GM10847 (cell line): ENCODE data around the gene SCD5.

Experiments
- POLR2A ChIP-seq: IDR thresholded peaks from 2 replicates; pipeline ENCODE4 v1.6.1; 2011; ENCODE audit not compliant: insufficient read length; ENCODE audit errors: extremely low read depth

SCD5 gene

GRCh38 chr4:82696117-82696860 lies 102.3 kb downstream of the SCD5 start:
- TF ChIP-seq POLR2A = no peak

- no peak for TF ChIP-seq POLR2A
Observed at GRCh38 chr4:82694892-82695291, 103.7 kb downstream of the SCD5 start.

DNA sequence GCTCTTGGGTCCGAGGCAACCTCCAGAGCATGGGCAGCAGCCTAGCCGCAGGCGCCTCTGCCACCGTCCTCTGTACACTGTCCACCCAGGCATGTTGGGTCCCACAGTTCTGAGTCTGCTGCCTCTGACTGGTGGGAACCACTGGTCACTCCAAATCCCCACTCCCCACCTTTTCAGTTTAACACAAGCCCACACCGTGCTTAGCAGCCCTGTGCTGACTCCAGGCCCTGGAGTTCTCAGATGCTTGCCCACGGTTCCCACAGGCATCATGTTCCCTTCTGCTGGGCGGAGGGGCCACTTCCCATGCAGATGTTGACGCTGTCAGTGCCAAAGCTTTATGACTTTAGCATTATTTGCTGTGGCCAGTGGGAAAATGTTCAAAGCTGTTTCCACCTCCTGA lies 104.5 kb downstream of the SCD5 start:
- TF ChIP-seq POLR2A = no peak

DNA sequence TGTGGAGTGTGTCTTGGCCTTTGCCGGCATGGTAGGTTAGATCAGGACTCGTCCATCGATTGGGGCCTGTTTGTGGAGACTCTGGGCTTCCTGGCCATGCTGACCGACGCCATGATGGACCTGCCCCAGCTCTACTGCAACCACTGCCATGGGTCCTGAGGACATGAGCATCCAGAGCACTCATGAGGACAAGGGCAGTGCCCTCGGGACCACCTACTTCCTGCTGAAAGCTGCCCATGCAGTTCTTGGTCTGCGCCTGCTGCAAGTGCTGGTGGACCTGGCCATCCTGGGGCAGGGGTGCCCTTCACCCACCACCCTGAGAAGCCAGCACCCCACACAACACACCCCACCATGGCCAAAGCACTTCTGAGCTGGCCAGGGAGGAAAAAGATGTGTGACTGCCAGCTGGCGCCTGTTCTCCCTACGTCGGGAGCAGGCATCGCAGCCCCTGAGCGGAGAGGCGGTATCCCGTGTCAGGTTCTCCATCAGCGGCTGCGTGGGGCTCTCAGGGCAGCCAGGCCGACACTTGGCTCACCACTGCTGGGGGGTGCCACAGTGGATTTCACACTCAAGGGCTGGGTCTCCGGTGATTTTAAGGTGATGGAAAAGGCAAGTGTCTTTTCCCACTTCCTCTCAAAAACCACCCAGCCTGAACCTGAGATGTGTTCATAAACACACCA lies 106.4 kb downstream of the SCD5 start:
- TF ChIP-seq POLR2A = no peak

DNA sequence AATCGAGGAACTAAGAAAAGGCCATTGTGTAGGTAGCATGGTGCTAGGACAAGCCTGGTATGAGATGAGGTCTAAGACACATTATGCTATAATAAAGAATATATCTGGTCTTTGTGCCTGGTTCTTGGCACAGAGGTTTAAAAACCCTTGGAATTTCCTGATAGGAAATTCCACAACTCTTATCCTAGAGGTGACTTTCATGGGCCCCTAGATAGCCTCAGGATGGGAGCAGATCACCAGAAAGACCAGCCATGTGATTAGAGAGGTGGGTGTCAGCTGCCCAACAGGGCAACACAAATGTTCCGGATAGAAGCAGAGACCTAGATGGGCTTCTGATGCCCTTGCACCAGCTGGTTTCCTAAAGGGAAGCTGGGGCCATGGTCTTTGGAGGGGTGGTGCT lies 107.2 kb downstream of the SCD5 start:
- TF ChIP-seq POLR2A = no peak

DNA sequence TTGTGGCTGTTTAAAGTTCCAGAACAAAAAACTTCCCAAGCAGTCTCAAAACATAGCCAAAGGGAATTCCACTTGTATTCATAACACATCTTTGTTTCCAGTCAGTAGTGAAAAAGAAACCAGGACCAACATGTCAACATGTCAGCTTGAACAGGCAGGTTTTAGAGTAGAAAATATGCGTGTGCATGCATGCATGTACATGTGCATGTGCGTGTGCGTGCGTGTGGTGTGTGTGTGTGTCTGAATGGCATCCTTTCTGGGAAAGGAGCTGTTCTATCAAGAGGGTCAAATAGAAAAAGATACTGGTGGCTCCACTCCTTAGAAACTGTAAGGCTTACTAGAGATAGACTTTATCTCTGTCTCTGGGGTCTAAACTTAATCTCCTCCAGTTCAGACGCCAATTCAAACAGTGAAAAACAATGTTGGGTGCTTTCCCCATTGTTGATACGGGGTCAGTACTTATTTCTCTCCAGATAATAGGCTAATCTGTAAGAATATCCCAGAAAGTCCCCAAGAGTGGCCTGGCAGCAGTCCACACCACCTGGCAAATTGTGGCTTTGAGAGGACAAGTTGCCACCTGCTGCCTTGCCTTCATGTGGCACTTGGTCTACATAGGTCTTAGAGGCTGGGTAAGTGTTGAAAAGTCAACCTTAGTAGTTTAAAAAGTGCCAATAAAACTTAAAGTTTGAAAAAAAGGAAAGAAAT lies 110.4 kb downstream of the SCD5 start:
- TF ChIP-seq POLR2A = no peak

DNA sequence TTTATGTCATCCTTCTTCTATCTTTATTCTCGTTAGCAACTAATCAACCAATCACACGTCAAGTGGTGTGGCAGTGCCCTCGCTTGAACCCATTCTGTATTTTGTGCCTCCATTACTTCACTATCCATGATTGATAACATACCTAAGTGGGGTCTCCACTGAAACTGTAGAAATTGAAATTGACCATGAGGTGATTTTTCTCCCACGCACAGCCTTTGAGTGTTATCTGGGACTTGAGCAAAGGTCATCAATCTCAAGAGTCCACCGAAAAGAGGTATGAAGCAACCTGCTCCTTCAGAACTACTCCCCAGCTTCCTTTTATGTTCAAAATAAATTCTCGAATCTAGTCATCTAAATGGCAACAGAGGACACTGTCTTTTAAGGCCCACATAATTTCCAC lies 111.1 kb downstream of the SCD5 start:
- TF ChIP-seq POLR2A = no peak

DNA sequence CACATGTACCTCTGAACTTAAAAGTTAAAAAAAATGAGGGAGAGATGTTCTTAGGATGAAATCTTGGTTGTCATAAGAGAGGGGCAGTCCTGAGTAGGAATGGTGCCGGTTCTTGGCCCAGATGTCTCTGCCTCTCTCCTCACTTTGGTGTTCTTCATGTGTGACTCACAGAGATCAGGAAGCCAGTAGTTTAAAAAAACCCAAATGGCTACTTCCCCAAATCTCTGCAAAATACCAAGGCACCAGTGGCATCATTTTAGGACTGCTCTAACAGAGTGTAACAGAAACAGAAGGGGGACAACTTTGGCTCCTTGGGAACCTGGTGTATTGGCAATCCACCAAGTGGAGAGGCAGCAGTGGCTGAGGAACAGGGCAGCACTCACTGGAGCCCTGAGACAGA lies 116.8 kb downstream of the SCD5 start:
- no peak for TF ChIP-seq POLR2A

DNA sequence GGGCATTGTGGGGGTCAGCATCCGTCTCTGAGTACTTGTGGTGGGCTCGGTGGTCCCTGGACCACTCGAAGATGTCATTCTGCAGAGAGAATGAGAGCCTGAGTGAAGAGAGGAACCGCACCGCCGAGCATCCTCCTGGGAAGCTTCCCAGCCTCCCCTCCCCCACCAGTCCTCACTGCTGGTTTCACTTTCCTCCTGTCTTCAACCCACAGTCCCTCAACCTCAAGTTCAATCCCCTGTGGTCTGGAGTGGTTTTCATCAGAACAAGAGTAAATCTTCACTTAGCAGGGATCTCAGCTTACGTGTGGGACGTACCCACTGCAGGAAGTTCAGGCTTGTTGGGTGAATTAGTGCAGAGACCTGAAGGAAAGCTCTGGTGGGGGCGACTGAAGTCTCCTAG lies 117.8 kb downstream of the SCD5 start:
- TF ChIP-seq POLR2A = no peak

DNA sequence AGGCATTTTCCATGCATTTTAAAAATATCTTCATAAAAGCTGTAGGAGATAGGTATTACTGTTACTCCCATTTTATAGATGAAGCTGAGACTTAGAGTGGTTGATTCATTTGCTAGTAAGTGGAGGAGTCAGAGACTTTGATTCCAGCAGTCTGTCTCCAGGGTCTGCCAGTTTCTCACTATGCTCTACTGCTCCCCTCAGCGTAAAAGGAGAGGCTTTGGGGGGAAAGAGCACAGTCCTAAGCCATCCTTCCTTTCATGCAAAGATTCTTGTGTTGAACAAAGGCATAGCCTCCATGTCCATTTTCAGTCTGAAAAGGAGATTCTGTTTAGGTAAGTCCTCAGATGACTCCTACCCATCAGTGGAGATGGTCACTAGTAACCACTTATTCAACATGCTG lies 119.1 kb downstream of the SCD5 start:
- no peak for TF ChIP-seq POLR2A

- no peak for TF ChIP-seq POLR2A
Observed at GRCh38 chr4:82678051-82678450, 120.5 kb downstream of the SCD5 start.

DNA sequence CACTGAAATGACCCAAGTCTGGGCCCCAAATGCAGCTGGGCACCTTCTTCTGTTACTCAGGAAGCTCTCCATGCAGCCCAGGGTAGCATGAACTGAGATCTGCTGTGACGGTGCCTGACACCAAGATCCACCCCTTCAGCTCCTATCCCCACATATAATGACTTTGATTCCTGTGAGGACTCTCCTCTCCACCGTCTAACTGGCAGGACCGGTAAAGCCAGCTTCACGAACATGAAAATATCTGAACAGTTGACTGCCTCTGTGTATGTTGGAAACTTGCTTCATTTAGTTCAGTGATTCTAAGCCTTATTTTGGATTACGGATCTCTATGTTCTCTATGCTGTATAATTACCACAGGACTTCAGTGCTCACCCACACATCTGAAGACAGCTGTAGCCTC lies 121.3 kb downstream of the SCD5 start:
- TF ChIP-seq POLR2A = no peak

DNA sequence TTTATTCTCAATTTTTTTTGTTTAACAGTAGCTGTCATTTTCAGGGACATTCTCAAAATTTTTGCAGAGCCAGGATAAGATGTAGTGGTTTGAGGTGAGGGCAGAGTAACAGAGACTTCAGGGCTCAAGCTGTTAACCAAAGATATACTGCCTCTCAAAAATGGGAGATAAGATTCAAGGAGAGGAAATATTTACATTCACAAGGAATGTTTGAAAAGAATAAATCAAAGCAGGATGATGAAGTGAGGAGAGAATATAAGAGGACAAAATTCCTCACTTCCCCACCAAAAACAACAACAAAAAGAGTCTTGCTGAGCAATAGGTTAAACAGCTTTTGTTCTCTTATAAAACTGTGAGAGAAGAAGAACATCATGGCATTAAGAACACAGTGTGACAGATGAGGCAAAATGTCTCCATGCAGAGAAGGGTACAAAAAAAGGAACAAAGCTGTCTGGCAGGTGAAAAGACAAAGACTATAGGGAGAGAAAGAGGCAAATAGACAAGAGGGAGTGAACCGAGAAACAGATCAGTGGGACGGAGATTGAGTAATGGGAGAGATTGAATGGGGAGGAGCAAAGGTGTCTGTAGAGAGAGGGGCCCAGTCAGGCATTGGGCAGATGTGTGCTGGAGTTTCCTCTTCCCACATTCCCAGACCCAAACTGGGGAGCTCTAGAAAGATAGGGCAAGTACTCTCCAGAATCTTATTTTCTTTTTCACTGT lies 130.7 kb downstream of the SCD5 start:
- no peak for TF ChIP-seq POLR2A

- TF ChIP-seq POLR2A = no peak
Observed at GRCh38 chr4:82666970-82667665, 131.5 kb downstream of the SCD5 start.
